Measurements from ENCODE around the gene PROM1.

Gene PROM1

GRCh38 chr4:16067515-16067914 lies 16.3 kb downstream of the PROM1 start:
- no peak overlapping the region for H2AK5ac ChIP-seq (ENCODE audit: low read length)

DNA sequence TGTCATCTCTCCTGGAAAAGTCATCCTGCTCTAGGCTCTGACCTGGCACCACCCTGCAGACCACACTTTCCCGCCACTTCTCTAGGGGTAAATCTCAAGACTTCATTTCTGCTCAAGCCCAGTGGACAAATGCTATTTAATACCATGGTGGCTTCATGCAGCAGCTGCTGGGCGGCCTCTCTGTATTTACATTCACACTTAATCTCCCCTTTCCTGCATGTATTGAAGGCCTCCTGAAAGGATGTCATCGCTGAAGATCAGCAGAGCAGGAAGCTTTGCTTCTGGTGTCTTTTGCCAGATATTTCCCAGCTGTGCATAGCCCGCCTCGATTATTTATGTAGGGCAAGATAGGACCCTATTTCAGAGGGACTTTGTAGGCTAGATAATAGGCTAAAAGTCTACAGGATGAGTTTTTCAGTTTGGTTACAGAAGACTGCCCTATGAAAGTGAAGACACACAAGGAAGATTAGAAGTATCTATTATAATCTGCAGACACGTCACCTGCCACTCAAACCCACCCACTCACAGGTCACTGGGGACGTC lies 17.2 kb downstream of the PROM1 start:
- Histone ChIP-seq H3K79me1 (ENCODE audit: low read length) (peaks cover 2% of the 10 kb centered on the region), H2BK12ac (ENCODE audit: low read length) (no peak overlapping the region), H3K79me2 (ENCODE audit: control insufficient read depth, insufficient read depth, low read length, poor library complexity) (no peaks in the 10 kb centered on the region), H3K18ac (ENCODE audit: low read length) (no peak overlapping the region), H2AK5ac (ENCODE audit: low read length) (no peak overlapping the region), H3K4ac (ENCODE audit: low read depth, low read length) (no peak overlapping the region), H2BK5ac (ENCODE audit: low read depth, low read length, poor library complexity) (no peak overlapping the region), H3K4me1 (ENCODE audit: control insufficient read depth in 1 of 2, insufficient read depth in 2 of 2, low read length in 2 of 2) (no peaks in the 10 kb centered on the region), H2AFZ (ENCODE audit: insufficient read depth, low read length, poor library complexity) (no peak overlapping the region), H3K27me3 (ENCODE audit: insufficient read depth, low read length) (no peaks in the 10 kb centered on the region), H4K8ac (ENCODE audit: low read depth, low read length) (no peak overlapping the region), H3K23ac (ENCODE audit: low read length) (no peak overlapping the region), H3K14ac (ENCODE audit: low read length) (no peak overlapping the region), H3K36me3 (ENCODE audit: control insufficient read depth in 1 of 2, insufficient read depth in 2 of 2, low read length in 2 of 2) (peaks cover 0 to 2% of the 10 kb centered on the region in 2 experiments), H4K12ac (ENCODE audit: low read depth, low read length) (no peak overlapping the region), H3K9ac (ENCODE audit: low read length) (no peak overlapping the region), H3K9me3 (ENCODE audit: insufficient read depth, low read depth, low read length) (no peaks in the 10 kb centered on the region), H2BK120ac (ENCODE audit: insufficient read depth, low read length, poor library complexity) (no peak overlapping the region), H4K91ac (ENCODE audit: low read depth, low read length) (no peak overlapping the region), H3K27ac (ENCODE audit: low read depth, low read length) (no peak overlapping the region), H3K4me3 (ENCODE audit: low read depth, low read length) (no peak overlapping the region), H3K4me2 (ENCODE audit: low read length) (no peak overlapping the region)
- no peak for DNase-seq
- no CpG with 5 or more reads among the region's 7 CpGs for WGBS (ENCODE audit: extremely low coverage, insufficient coverage, insufficient read length)

More at GRCh38 chr4:16067515-16067914, 16.3 kb downstream of the PROM1 start:
- no peaks in the 10 kb centered on the region for H3K4me1 ChIP-seq (ENCODE audit: control insufficient read depth in 1 of 2, insufficient read depth in 2 of 2, low read length in 2 of 2)
- no peak overlapping the region for H4K91ac ChIP-seq (ENCODE audit: low read depth, low read length)
- no peak overlapping the region for H3K27ac ChIP-seq (ENCODE audit: low read depth, low read length)
- H3K27me3 ChIP-seq (ENCODE audit: insufficient read depth, low read length): no peaks in the 10 kb centered on the region
- no peak overlapping the region for H3K4me3 ChIP-seq (ENCODE audit: low read depth, low read length)
- no CpG with 5 or more reads among the region's 12 CpGs for WGBS (ENCODE audit: extremely low coverage, insufficient coverage, insufficient read length)
- DNase-seq: no peak
- H4K12ac ChIP-seq (ENCODE audit: low read depth, low read length): no peak overlapping the region
- H3K18ac ChIP-seq (ENCODE audit: low read length): no peak overlapping the region
- H3K4ac ChIP-seq (ENCODE audit: low read depth, low read length): no peak overlapping the region
- H2BK12ac ChIP-seq (ENCODE audit: low read length): no peak overlapping the region
- no peak overlapping the region for H3K4me2 ChIP-seq (ENCODE audit: low read length)
- H2BK5ac ChIP-seq (ENCODE audit: low read depth, low read length, poor library complexity): no peak overlapping the region
- no peak overlapping the region for H2AFZ ChIP-seq (ENCODE audit: insufficient read depth, low read length, poor library complexity)
- H3K79me2 ChIP-seq (ENCODE audit: control insufficient read depth, insufficient read depth, low read length, poor library complexity): no peaks in the 10 kb centered on the region
- H3K9me3 ChIP-seq (ENCODE audit: insufficient read depth, low read depth, low read length): no peaks in the 10 kb centered on the region
- H2BK120ac ChIP-seq (ENCODE audit: insufficient read depth, low read length, poor library complexity): no peak overlapping the region
- no peak overlapping the region for H3K14ac ChIP-seq (ENCODE audit: low read length)
- no peak overlapping the region for H3K9ac ChIP-seq (ENCODE audit: low read length)
- H3K23ac ChIP-seq (ENCODE audit: low read length): no peak overlapping the region
- peaks cover 0 to 2% of the 10 kb centered on the region in 2 experiments for H3K36me3 ChIP-seq (ENCODE audit: control insufficient read depth in 1 of 2, insufficient read depth in 2 of 2, low read length in 2 of 2)
- no peak overlapping the region for H4K8ac ChIP-seq (ENCODE audit: low read depth, low read length)
- H3K79me1 ChIP-seq (ENCODE audit: low read length): peaks cover 2% of the 10 kb centered on the region

GRCh38 chr4:16065066-16065465 lies 18.8 kb downstream of the PROM1 start:
- H3K4me3 ChIP-seq (ENCODE audit: low read depth, low read length): no peak overlapping the region
- no peaks in the 10 kb centered on the region for H3K4me1 ChIP-seq (ENCODE audit: control insufficient read depth in 1 of 2, insufficient read depth in 2 of 2, low read length in 2 of 2)
- no peak overlapping the region for H2AFZ ChIP-seq (ENCODE audit: insufficient read depth, low read length, poor library complexity)
- no peak overlapping the region for H3K9ac ChIP-seq (ENCODE audit: low read length)
- H3K79me1 ChIP-seq (ENCODE audit: low read length): peaks cover 2% of the 10 kb centered on the region
- H3K9me3 ChIP-seq (ENCODE audit: insufficient read depth, low read depth, low read length): no peaks in the 10 kb centered on the region
- no CpG with 5 or more reads among the region's 1 CpG for WGBS (ENCODE audit: extremely low coverage, insufficient coverage, insufficient read length)
- H2BK12ac ChIP-seq (ENCODE audit: low read length): no peak overlapping the region
- H3K23ac ChIP-seq (ENCODE audit: low read length): no peak overlapping the region
- no peak overlapping the region for H2AK5ac ChIP-seq (ENCODE audit: low read length)
- H3K27me3 ChIP-seq (ENCODE audit: insufficient read depth, low read length): no peaks in the 10 kb centered on the region
- peaks cover 0 to 2% of the 10 kb centered on the region in 2 experiments for H3K36me3 ChIP-seq (ENCODE audit: control insufficient read depth in 1 of 2, insufficient read depth in 2 of 2, low read length in 2 of 2)
- H3K4me2 ChIP-seq (ENCODE audit: low read length): no peak overlapping the region
- H3K27ac ChIP-seq (ENCODE audit: low read depth, low read length): no peak overlapping the region
- H3K4ac ChIP-seq (ENCODE audit: low read depth, low read length): no peak overlapping the region
- no peak overlapping the region for H2BK5ac ChIP-seq (ENCODE audit: low read depth, low read length, poor library complexity)
- H2BK120ac ChIP-seq (ENCODE audit: insufficient read depth, low read length, poor library complexity): no peak overlapping the region
- peak; percentile 6 to 60 for DNase-seq
- H4K91ac ChIP-seq (ENCODE audit: low read depth, low read length): no peak overlapping the region
- H4K8ac ChIP-seq (ENCODE audit: low read depth, low read length): no peak overlapping the region
- no peak overlapping the region for H3K18ac ChIP-seq (ENCODE audit: low read length)
- H3K14ac ChIP-seq (ENCODE audit: low read length): no peak overlapping the region
- no peaks in the 10 kb centered on the region for H3K79me2 ChIP-seq (ENCODE audit: control insufficient read depth, insufficient read depth, low read length, poor library complexity)
- H4K12ac ChIP-seq (ENCODE audit: low read depth, low read length): no peak overlapping the region

DNA sequence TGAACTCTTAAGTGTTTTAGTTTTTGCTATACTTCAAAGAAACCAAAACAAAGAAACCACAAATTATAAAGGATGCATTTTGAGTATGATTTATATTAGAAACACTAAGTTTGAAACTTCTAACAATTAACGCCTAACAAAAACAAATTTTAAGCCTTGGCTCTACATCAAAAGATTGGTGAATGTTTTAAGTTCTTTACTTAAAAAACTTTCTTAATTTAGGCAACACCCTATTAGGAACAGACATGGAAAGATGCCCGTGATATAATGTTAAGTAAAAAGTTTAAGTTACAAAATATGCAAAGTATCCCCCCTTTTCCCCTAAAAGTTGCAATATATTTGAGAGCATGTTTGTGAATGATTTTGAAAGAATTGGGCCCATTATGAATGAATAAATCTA lies 21.2 kb downstream of the PROM1 start:
- no peak overlapping the region for H4K91ac ChIP-seq (ENCODE audit: low read depth, low read length)

More for the DNA sequence above, 21.2 kb downstream of the PROM1 start:
- H2BK5ac ChIP-seq (ENCODE audit: low read depth, low read length, poor library complexity): no peak overlapping the region
- no peak overlapping the region for H2BK12ac ChIP-seq (ENCODE audit: low read length)
- no peak overlapping the region for H3K4ac ChIP-seq (ENCODE audit: low read depth, low read length)
- no peaks in the 10 kb centered on the region for H3K79me2 ChIP-seq (ENCODE audit: control insufficient read depth, insufficient read depth, low read length, poor library complexity)
- no peak overlapping the region for H4K12ac ChIP-seq (ENCODE audit: low read depth, low read length)
- H3K4me3 ChIP-seq (ENCODE audit: low read depth, low read length): no peak overlapping the region
- H3K36me3 ChIP-seq (ENCODE audit: control insufficient read depth in 1 of 2, insufficient read depth in 2 of 2, low read length in 2 of 2): peaks cover 0 to 2% of the 10 kb centered on the region in 2 experiments
- H3K27ac ChIP-seq (ENCODE audit: low read depth, low read length): no peak overlapping the region
- H3K23ac ChIP-seq (ENCODE audit: low read length): no peak overlapping the region
- no peaks in the 10 kb centered on the region for H3K27me3 ChIP-seq (ENCODE audit: insufficient read depth, low read length)
- no peak overlapping the region for H4K8ac ChIP-seq (ENCODE audit: low read depth, low read length)
- DNase-seq: no peak
- H3K9me3 ChIP-seq (ENCODE audit: insufficient read depth, low read depth, low read length): peaks cover 1% of the 10 kb centered on the region
- no peak overlapping the region for H3K18ac ChIP-seq (ENCODE audit: low read length)
- no peaks in the 10 kb centered on the region for H3K4me1 ChIP-seq (ENCODE audit: control insufficient read depth in 1 of 2, insufficient read depth in 2 of 2, low read length in 2 of 2)
- H2BK120ac ChIP-seq (ENCODE audit: insufficient read depth, low read length, poor library complexity): no peak overlapping the region
- H2AK5ac ChIP-seq (ENCODE audit: low read length): no peak overlapping the region
- H3K9ac ChIP-seq (ENCODE audit: low read length): no peak overlapping the region
- H3K4me2 ChIP-seq (ENCODE audit: low read length): no peak overlapping the region
- no peak overlapping the region for H2AFZ ChIP-seq (ENCODE audit: insufficient read depth, low read length, poor library complexity)
- no CpG with 5 or more reads among the region's 2 CpGs for WGBS (ENCODE audit: extremely low coverage, insufficient coverage, insufficient read length)
- H3K79me1 ChIP-seq (ENCODE audit: low read length): peaks cover 2% of the 10 kb centered on the region
- H3K14ac ChIP-seq (ENCODE audit: low read length): no peak overlapping the region

Data from trophoblast cell (in vitro differentiated cells and primary cell).